Testis (tissue), 3 donors: ENCODE data around the gene IRF1. TPM values are rescaled to one million over a fixed set of nuclear protein-coding genes. Genes with fewer than 3 reads are reported as not detected.

Experiments
- DNase-seq: peaks from one replicate; pipeline ENCODE4 v3.0.0-alpha.2; 2019
- H3K27ac ChIP-seq, 2 donors: fragments of 200-600 bp; sonication (generic); one replicate each; pipeline ENCODE4 v1.5.1; 2019
- H3K27me3 ChIP-seq: fragments of 200-600 bp; sonication (generic); one replicate; pipeline ENCODE4 v1.5.1; 2019
- H3K36me3 ChIP-seq: fragments of 200-600 bp; sonication (generic); one replicate; pipeline ENCODE4 v1.5.1; 2017; ENCODE audit warnings: low read depth; ENCODE audit errors: missing control alignments
- H3K4me1 ChIP-seq: fragments of 200-600 bp; sonication (generic); one replicate; pipeline ENCODE4 v1.5.1; 2019
- H3K4me3 ChIP-seq, 2 donors: fragments of 200-600 bp; sonication (generic); one replicate each; pipeline ENCODE4 v1.5.1; 2017 to 2019
- H3K9me3 ChIP-seq: fragments of 200-600 bp; sonication (generic); one replicate; pipeline ENCODE4 v1.5.1; 2017
- POLR2A ChIP-seq: fragments of 450-650 bp; IDR thresholded peaks from one replicate; pipeline ENCODE4 v1.6.1; 2017; ENCODE audit warnings: antibody characterized with exemption, mild to moderate bottlenecking, moderate library complexity
- WGBS, 2 donors: methylation state at CpG; one replicate each; pipeline ENCODE4 v1.1.5; 2018; 5-methylcytosine and 5-hydroxymethylcytosine counted together
- intact Hi-C: fragments of 100-400 bp; cut with DNase I; formaldehyde crosslinking; loops from one replicate; pipeline ENCODE4 v1.15.1; 2023; ENCODE audit warnings: low total_unique reads
- polyA plus RNA-seq: library from polyadenylated mRNA; stranded (reverse); fragments of 350-450 nt; fragmentation: Illumina TruSeq; extraction: RNeasy Lipid Tissue Mini Kit (QIAGEN cat#74804); gene quantifications from one replicate; pipeline ENCODE4 v1.2.3, GENCODE V29; 2014; ENCODE audit warnings: low read depth, low replicate concordance; ENCODE audit not compliant: insufficient read depth
- total RNA-seq, 2 donors: library from RNA; depleted of rRNA; stranded (reverse); fragments of >200 nt; gene quantifications; one replicate each; pipeline ENCODE4 v1.2.3, GENCODE V29; 2016
- TF ChIP-seq, protein P1 (sequence below), 3 experiments: fragments of 450-650 bp in 2 of 3; fragments of 200-600 bp in 1 of 3; sonication (generic) in 1 of 3; IDR thresholded peaks; one replicate each; pipeline ENCODE4 v1.5.1; 2016 to 2019; ENCODE audit warnings: antibody characterized with exemption in 3 of 3, mild to moderate bottlenecking in 2 of 3, moderate library complexity in 1 of 3

Gene IRF1
- total and polyA plus RNA-seq, 3 donors from 2014 or later: 20.2 to 31.7 (median 22.5) TPM

DNA sequence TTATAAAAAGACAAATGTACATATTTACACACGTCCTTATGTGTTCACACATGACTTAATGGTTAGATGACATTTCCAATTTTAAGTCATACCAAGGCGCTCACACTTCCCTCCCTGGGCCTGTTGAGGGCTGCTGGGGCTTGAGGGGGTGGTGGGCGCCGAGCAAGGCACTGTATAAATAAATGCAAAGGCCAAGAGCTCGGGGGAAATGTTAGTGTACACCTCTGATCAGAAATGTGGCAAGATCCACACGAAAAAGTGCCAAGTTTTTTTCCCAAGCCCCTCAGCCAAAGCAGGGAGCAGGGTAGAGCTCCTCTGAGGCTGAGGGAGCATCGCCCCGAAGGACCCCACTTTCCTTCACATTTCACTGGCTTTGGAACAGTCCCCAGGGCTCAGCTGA, 7.5 kb downstream of the IRF1 start:
- H3K27me3 ChIP-seq: no peaks in the 10 kb centered on the region
- intact Hi-C loops: no loop called here
- no peaks in the 10 kb centered on the region for H3K36me3 ChIP-seq
- H3K9me3 ChIP-seq: no peaks in the 10 kb centered on the region
- no peak overlapping the region for H3K27ac ChIP-seq
- H3K4me3 ChIP-seq: no peak overlapping the region
- peaks cover 5% of the 10 kb centered on the region for H3K4me1 ChIP-seq
- TF ChIP-seq, protein P1, sequence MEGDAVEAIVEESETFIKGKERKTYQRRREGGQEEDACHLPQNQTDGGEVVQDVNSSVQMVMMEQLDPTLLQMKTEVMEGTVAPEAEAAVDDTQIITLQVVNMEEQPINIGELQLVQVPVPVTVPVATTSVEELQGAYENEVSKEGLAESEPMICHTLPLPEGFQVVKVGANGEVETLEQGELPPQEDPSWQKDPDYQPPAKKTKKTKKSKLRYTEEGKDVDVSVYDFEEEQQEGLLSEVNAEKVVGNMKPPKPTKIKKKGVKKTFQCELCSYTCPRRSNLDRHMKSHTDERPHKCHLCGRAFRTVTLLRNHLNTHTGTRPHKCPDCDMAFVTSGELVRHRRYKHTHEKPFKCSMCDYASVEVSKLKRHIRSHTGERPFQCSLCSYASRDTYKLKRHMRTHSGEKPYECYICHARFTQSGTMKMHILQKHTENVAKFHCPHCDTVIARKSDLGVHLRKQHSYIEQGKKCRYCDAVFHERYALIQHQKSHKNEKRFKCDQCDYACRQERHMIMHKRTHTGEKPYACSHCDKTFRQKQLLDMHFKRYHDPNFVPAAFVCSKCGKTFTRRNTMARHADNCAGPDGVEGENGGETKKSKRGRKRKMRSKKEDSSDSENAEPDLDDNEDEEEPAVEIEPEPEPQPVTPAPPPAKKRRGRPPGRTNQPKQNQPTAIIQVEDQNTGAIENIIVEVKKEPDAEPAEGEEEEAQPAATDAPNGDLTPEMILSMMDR (IDR thresholded peaks at IDR 0.05): no peak
- no peak for TF ChIP-seq POLR2A
- no peak for DNase-seq
- 82 to 87% methylated on average over 8 of the region's 8 CpGs for WGBS, 2 donors

- H3K36me3 ChIP-seq: no peaks in the 10 kb centered on the region
- WGBS, 2 donors: 89 to 96% methylated on average over 5 of the region's 5 CpGs
- no peak for DNase-seq
- TF ChIP-seq, protein P1 (IDR thresholded peaks at IDR 0.05): no peak
- TF ChIP-seq POLR2A: no peak
- H3K27me3 ChIP-seq: no peaks in the 10 kb centered on the region
- intact Hi-C loops: no loop called here
- H3K27ac ChIP-seq: no peak overlapping the region
- no peaks in the 10 kb centered on the region for H3K4me1 ChIP-seq
- H3K9me3 ChIP-seq: no peaks in the 10 kb centered on the region
- no peak overlapping the region for H3K4me3 ChIP-seq
Observed at GRCh38 chr5:132481596-132482211, 8.9 kb downstream of the IRF1 start.

DNA sequence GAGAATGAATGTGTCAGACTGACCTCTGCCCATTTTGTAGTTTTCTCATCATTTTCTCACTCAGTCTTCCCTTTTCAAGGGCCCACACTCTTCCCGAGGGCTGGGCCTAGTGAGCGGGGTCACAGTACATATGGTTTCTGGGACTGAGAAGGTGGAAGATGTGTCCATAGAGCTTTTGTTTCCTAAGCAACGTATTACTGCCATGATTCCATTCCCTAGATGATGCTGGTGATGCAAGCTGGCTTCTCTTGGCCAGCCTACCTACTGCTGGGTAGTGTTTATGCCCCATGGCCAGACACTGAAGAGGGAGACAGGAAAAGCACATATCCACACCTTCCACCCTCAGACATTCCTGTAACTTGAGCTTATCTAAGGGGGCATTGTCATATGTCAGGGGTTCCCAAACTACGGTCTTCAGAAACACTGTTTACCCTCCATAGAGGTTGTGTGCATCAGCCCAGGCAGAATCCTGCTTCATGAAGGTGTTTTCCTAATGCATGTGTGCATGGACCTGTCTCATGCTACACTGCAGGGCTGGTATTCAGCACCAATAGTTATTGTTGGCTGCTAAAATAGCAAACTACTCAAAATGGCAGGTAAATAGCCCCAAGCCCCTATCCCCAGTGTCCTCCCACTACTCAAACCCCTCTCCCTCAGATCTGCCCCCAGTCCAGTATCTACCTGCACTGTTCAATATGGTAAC, 9.5 kb downstream of the IRF1 start:
- 90 to 92% methylated on average over 4 of the region's 4 CpGs for WGBS, 2 donors
- intact Hi-C loops: no loop called here
- TF ChIP-seq POLR2A: no peak
- TF ChIP-seq, protein P1 (IDR thresholded peaks at IDR 0.05): no peak
- H3K36me3 ChIP-seq: no peaks in the 10 kb centered on the region
- no peak overlapping the region for H3K4me3 ChIP-seq
- no peaks in the 10 kb centered on the region for H3K4me1 ChIP-seq
- H3K27ac ChIP-seq: no peak overlapping the region
- no peak for DNase-seq
- no peaks in the 10 kb centered on the region for H3K9me3 ChIP-seq
- H3K27me3 ChIP-seq: no peaks in the 10 kb centered on the region

GRCh38 chr5:132480546-132480892, 10.1 kb downstream of the IRF1 start:
- no peaks in the 10 kb centered on the region for H3K27me3 ChIP-seq
- H3K9me3 ChIP-seq: no peaks in the 10 kb centered on the region
- 91 to 100% methylated on average over 5 of the region's 5 CpGs for WGBS, 2 donors
- peaks cover under 1% of the 10 kb centered on the region for H3K4me1 ChIP-seq
- DNase-seq: no peak
- TF ChIP-seq, protein P1 (IDR thresholded peaks at IDR 0.05): no peak
- no peak for TF ChIP-seq POLR2A
- intact Hi-C loops: no loop called here
- no peak overlapping the region for H3K4me3 ChIP-seq
- H3K36me3 ChIP-seq: no peaks in the 10 kb centered on the region
- no peak overlapping the region for H3K27ac ChIP-seq

DNA sequence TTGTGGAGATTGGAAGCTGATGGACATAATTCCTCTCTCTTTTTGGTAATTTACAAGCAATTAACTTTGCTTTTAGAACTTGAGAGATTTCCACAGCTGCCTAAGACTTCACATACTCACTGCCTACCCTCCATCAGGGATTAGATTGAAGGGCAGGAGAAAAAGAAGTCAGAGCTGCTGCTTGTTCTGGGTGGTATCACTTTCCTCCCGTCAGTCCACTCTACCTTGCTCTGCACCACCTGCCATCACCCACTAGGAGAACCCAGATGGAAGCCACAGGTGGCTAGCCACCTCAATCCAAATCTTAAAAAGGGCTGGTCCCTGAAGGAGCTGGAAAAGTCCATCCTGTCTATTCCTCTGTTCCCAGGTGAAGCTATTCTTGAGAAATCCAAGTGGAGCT, 10.5 kb downstream of the IRF1 start:
- no peak for DNase-seq
- 92 to 100% methylated on average over 1 of the region's 1 CpG for WGBS, 2 donors

More for the DNA sequence above, 10.5 kb downstream of the IRF1 start:
- Histone ChIP-seq H3K9me3 (no peaks in the 10 kb centered on the region), H3K4me1 (peaks cover 5% of the 10 kb centered on the region), H3K36me3 (no peaks in the 10 kb centered on the region), H3K4me3 (no peak overlapping the region), H3K27ac (no peak overlapping the region), H3K27me3 (no peaks in the 10 kb centered on the region)
- TF ChIP-seq, protein P1 (IDR thresholded peaks at IDR 0.05): no peak
- TF ChIP-seq POLR2A: no peak
- intact Hi-C loops: no loop called here
